MM.1S (cell line): ENCODE data around the gene AGGF1.

Source experiments
- CTCF ChIP-seq: fragments of 300-600 bp; sonication (generic); IDR thresholded peaks from 2 replicates; pipeline ENCODE4 v1.5.1; 2016; ENCODE audit warnings: antibody characterized with exemption, low read length, mixed read lengths
- EZH2 ChIP-seq: fragments of 300-600 bp; sonication (generic); optimal IDR thresholded peaks from 2 replicates; pipeline ENCODE3; 2017; ENCODE audit warnings: low read depth, mild to moderate bottlenecking, antibody characterized with exemption, low read length, mixed read lengths
- EZH2phosphoT487 ChIP-seq: fragments of 300-600 bp; sonication (generic); IDR thresholded peaks from 2 replicates; pipeline ENCODE4 v1.6.1; 2018; ENCODE audit warnings: antibody characterized with exemption, low read length

GRCh38 chr5:77065256-77065655, 35.1 kb downstream of the AGGF1 start:
- TF ChIP-seq CTCF (no peak), EZH2phosphoT487 (no peak), EZH2 (no peak)
